PFSK-1 (cell line): Measurements from ENCODE around the gene CARS2.

Experiments used
- FOXP2 ChIP-seq: optimal IDR thresholded peaks from 2 replicates; pipeline ENCODE3; 2011; ENCODE audit warnings: borderline replicate concordance, control low read depth, inconsistent platforms; ENCODE audit not compliant: insufficient read depth; ENCODE audit errors: extremely low read length, extremely low read depth
- POLR2AphosphoS5 ChIP-seq: IDR thresholded peaks from 2 replicates; pipeline ENCODE4 v1.6.1; 2012; ENCODE audit warnings: low read depth, mild to moderate bottlenecking, control low read depth, low read length, moderate library complexity
- SIN3A ChIP-seq: IDR thresholded peaks from 2 replicates; pipeline ENCODE4 v1.6.1; 2012; ENCODE audit warnings: mild to moderate bottlenecking, low read length, moderate library complexity, borderline replicate concordance; ENCODE audit not compliant: insufficient read depth
- TAF1 ChIP-seq: IDR thresholded peaks from 2 replicates; pipeline ENCODE4 v1.6.1; 2012; ENCODE audit warnings: low read length, control low read depth, borderline replicate concordance; ENCODE audit not compliant: insufficient read depth
- TF ChIP-seq, protein P1 (sequence below), 2 experiments: IDR thresholded peaks; 2 replicates each; pipeline versions ENCODE4 v1.6.1 to v1.8.0; 2011 to 2012; ENCODE audit warnings: low read depth in 2 of 2, low read length in 2 of 2, control low read depth in 1 of 2, inconsistent platforms in 1 of 2, mild to moderate bottlenecking in 1 of 2, moderate library complexity in 1 of 2; ENCODE audit not compliant: insufficient read depth in 1 of 2

The CARS2 gene

DNA sequence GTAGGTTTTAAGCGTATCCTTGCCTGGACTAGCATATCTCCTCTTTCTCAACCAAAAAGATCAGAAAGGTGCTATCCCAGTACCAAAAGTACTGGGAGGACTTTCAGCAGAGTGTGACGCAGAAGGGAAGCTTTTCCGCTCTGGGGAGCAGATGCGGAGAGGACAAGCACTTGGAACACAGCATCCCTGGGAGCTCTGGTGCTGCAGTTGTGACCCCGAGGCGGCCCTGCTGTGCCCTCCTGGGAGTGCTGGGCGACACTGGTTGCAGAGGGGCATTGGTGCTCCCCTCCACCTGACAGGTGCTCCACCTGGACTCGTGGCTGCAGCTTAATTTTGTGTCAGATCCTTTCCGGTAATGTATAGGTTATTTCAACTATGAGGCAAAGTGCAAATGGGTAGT, 87.1 kb downstream of the CARS2 start:
- no peak for TF ChIP-seq POLR2AphosphoS5
- no peak for TF ChIP-seq TAF1
- no peak for TF ChIP-seq SIN3A
- no peak for TF ChIP-seq FOXP2
- TF ChIP-seq, protein P1, sequence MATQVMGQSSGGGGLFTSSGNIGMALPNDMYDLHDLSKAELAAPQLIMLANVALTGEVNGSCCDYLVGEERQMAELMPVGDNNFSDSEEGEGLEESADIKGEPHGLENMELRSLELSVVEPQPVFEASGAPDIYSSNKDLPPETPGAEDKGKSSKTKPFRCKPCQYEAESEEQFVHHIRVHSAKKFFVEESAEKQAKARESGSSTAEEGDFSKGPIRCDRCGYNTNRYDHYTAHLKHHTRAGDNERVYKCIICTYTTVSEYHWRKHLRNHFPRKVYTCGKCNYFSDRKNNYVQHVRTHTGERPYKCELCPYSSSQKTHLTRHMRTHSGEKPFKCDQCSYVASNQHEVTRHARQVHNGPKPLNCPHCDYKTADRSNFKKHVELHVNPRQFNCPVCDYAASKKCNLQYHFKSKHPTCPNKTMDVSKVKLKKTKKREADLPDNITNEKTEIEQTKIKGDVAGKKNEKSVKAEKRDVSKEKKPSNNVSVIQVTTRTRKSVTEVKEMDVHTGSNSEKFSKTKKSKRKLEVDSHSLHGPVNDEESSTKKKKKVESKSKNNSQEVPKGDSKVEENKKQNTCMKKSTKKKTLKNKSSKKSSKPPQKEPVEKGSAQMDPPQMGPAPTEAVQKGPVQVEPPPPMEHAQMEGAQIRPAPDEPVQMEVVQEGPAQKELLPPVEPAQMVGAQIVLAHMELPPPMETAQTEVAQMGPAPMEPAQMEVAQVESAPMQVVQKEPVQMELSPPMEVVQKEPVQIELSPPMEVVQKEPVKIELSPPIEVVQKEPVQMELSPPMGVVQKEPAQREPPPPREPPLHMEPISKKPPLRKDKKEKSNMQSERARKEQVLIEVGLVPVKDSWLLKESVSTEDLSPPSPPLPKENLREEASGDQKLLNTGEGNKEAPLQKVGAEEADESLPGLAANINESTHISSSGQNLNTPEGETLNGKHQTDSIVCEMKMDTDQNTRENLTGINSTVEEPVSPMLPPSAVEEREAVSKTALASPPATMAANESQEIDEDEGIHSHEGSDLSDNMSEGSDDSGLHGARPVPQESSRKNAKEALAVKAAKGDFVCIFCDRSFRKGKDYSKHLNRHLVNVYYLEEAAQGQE (IDR thresholded peaks at IDR 0.05; ENCODE audit: insufficient read depth in 1 of 2, low read depth in 2 of 2, low read length in 2 of 2) = no peak

DNA sequence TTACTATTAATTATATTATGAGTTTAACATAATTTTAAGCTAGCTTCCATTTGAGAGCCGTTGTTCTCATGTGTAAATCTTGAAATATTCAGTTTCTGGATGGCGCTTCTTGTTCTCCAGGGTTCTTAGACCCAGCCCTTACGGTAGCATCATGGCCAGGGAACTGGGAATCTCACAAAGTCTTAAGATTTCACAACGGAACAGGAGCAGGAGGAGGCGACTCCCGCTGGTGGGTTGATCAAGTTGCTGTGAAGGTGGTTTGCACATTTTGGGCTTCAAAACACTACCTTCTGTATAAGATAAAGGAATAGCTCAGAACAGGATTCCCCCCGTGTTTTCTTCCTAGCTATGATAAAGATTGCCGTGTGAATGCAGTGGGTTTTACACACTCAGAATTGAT, 87.7 kb downstream of the CARS2 start:
- TF ChIP-seq, protein P1 (IDR thresholded peaks at IDR 0.05; ENCODE audit: insufficient read depth in 1 of 2, low read depth in 2 of 2, low read length in 2 of 2) = no peak
- TF ChIP-seq FOXP2 (no peak), SIN3A (no peak), POLR2AphosphoS5 (no peak), TAF1 (no peak)

DNA sequence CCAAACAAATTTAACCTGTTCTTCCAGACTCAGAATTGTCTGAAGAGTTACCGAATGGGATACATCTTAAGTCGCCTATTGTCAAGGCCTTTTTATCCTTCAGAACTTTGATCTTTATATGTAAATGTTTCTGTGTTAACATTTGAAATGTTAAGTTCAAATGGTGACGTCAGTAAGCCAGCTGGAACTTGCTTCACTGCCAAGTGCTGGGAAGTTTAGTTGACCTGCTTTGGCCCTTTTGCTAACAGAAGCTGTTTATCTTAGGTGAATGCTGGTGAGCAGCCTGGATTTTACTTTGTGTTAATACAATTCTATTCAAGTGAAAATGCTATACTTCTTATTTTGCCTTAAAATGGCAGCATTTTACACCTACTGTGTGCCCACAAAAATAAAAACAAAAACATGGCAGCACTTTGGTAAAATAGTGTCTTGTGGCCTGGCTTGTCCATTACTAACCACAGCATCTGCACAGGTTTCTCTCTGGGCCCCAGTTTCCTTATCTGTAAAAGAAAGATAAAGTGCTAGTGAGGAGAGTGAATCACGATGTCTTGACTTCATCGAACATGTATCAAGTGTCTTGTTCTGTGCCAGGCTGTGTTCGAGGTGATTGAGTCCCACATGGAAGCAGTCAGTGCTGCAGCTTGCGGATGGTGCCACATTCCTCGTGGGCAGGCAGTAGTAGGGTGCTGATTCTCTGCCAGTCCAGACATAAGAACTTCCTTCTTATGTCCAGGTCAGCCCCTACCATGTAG, 88.4 kb downstream of the CARS2 start:
- TF ChIP-seq, protein P1 (IDR thresholded peaks at IDR 0.05; ENCODE audit: insufficient read depth in 1 of 2, low read depth in 2 of 2, low read length in 2 of 2) = no peak
- TF ChIP-seq TAF1 (no peak), SIN3A (no peak), FOXP2 (no peak), POLR2AphosphoS5 (no peak)

DNA sequence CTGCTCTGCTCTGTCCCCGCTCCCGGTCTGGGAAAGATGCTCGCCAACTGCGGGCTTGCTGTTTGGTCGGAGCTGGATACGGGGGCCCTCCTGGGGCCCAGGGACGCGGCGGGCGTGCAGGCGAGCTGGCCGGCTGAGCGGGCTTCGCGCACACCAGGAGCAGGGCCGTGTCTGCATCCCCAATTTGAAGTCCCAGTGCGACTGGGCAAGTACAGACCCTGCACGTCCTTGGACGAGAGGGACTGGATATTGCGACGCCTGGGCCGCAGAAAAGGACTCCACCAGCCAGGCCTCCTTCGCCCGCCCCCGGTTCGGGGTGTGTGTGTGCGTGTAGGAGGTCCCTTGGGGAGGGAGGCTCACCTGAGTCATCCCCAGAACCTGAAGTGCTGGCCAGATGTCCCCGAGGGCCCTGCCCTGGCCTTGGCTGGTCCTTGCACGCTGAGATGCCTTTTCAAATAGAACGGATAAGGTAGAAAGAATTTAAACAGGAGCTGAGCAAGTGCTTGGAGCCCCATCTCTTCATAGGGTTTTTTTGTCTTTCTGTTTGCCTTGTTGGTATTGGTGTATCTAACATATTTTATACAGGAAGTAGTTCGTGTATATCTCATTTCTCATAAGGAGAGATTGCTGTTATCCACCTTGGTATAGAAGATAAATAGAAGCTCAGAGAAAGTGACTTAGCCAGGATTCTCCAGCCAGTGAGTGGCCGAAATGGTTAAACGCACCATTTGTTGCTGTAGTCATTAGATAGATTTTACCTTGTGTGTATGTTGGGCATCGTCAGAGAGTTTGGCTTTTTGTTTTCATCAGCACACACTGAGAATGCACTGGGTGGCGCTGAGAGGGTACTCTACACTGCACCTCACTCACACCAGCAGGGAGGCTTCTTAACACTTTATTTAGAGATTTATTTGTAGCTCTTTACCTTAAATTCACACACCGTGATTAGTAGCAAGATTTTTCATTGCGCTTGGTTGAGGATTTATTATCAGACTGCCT, 89.5 kb downstream of the CARS2 start:
- TF ChIP-seq, protein P1 (IDR thresholded peaks at IDR 0.05; ENCODE audit: insufficient read depth in 1 of 2, low read depth in 2 of 2, low read length in 2 of 2) = no peak
- no peak for TF ChIP-seq SIN3A
- no peak for TF ChIP-seq TAF1
- TF ChIP-seq POLR2AphosphoS5 = no peak
- TF ChIP-seq FOXP2 = no peak
